HEK293 (cell line): ENCODE results near the gene PAX6.

Source experiments
- KLF10 ChIP-seq: fragments of 450-650 bp; IDR thresholded peaks from 2 replicates; pipeline ENCODE4 v1.5.1; 2018; ENCODE audit warnings: missing biosample characterization, mild to moderate bottlenecking, missing genetic modification characterization
- OVOL3 ChIP-seq: fragments of 450-650 bp; formaldehyde crosslinking; IDR thresholded peaks from 2 replicates; pipeline ENCODE4 v1.5.1; 2016; ENCODE audit warnings: missing biosample characterization, missing genetic modification characterization
- SALL2 ChIP-seq: fragments of 450-650 bp; formaldehyde crosslinking; IDR thresholded peaks from 2 replicates; pipeline ENCODE4 v1.5.0; 2017; ENCODE audit warnings: missing biosample characterization, mild to moderate bottlenecking, missing genetic modification characterization, borderline replicate concordance
- TRIM28 ChIP-seq: IDR thresholded peaks from 2 replicates; pipeline ENCODE4 v1.6.1; 2011; ENCODE audit warnings: low read length, control low read depth, borderline replicate concordance
- YY1 ChIP-seq: fragments of 450-650 bp; formaldehyde crosslinking; IDR thresholded peaks from 2 replicates; pipeline ENCODE4 v1.5.1; 2018; ENCODE audit warnings: missing biosample characterization, missing genetic modification characterization
- ZBTB17 ChIP-seq: fragments of 450-650 bp; formaldehyde crosslinking; IDR thresholded peaks from 2 replicates; pipeline ENCODE4 v1.5.1; 2016; ENCODE audit warnings: missing biosample characterization, missing genetic modification characterization
- ZNF175 ChIP-seq: fragments of 450-650 bp; formaldehyde crosslinking; IDR thresholded peaks from 2 replicates; pipeline ENCODE4 v1.5.1; 2016; ENCODE audit warnings: missing biosample characterization, missing genetic modification characterization
- ZNF221 ChIP-seq: fragments of 450-650 bp; formaldehyde crosslinking; IDR thresholded peaks from 2 replicates; pipeline ENCODE4 v1.5.1; 2017; ENCODE audit warnings: missing biosample characterization, missing genetic modification characterization, borderline replicate concordance
- ZNF416 ChIP-seq: fragments of 450-650 bp; formaldehyde crosslinking; IDR thresholded peaks from 2 replicates; pipeline ENCODE4 v1.5.1; 2016; ENCODE audit warnings: missing biosample characterization, missing genetic modification characterization
- ZNF670 ChIP-seq: fragments of 450-650 bp; formaldehyde crosslinking; IDR thresholded peaks from 2 replicates; pipeline ENCODE4 v1.5.1; 2016; ENCODE audit warnings: missing biosample characterization, missing genetic modification characterization, low read depth
- ZNF843 ChIP-seq: fragments of 450-650 bp; formaldehyde crosslinking; IDR thresholded peaks from 2 replicates; pipeline ENCODE4 v1.5.1; 2016; ENCODE audit warnings: missing biosample characterization, missing genetic modification characterization
- TF ChIP-seq, protein P1 (sequence below): fragments of 450-650 bp; formaldehyde crosslinking; IDR thresholded peaks from 2 replicates; pipeline ENCODE4 v1.5.1; 2016; ENCODE audit warnings: missing biosample characterization, missing genetic modification characterization
- TF ChIP-seq, protein P2 (sequence below): sonication (generic); formaldehyde crosslinking; IDR thresholded peaks from 2 replicates; pipeline ENCODE4 v1.8.1; 2022; ENCODE audit warnings: mild to moderate bottlenecking, moderate library complexity, missing genetic modification reagents
- TF ChIP-seq, protein P3 (sequence below): fragments of 450-650 bp; formaldehyde crosslinking; IDR thresholded peaks from 2 replicates; pipeline ENCODE4 v1.5.1; 2016; ENCODE audit warnings: missing biosample characterization, missing genetic modification characterization, borderline replicate concordance

DNA sequence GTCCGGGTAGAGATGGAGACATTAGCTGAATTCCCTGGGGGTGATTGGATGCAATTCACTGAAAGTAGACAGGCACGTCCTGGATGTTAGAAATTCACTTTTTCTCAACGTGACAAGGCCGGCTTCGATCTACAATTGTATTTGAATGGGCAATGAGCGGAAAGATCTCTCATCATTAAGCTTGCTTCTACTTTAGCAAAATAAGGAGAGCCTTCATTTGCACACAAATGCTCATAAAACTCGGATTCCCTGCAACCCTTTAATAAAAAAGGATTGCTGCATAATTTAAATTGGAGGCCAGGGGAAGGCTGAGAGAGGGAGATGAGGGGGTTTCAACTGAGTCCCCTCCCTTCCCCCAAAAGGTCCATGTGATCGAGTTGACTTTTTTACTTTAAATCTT, 10.6 kb upstream of the PAX6 start:
- TF ChIP-seq ZNF221 (tag by site-specific recombination) (no peak), ZNF843 (tag by site-specific recombination) (no peak), TRIM28 (no peak), OVOL3 (tag by site-specific recombination) (no peak), ZNF416 (no peak), ZNF175 (no peak), ZNF670 (tag by site-specific recombination) (no peak), SALL2 (tag by site-specific recombination) (no peak), KLF10 (tag by site-specific recombination) (no peak), YY1 (tag by site-specific recombination) (no peak), ZBTB17 (tag by site-specific recombination) (no peak)
- TF ChIP-seq, protein P1, sequence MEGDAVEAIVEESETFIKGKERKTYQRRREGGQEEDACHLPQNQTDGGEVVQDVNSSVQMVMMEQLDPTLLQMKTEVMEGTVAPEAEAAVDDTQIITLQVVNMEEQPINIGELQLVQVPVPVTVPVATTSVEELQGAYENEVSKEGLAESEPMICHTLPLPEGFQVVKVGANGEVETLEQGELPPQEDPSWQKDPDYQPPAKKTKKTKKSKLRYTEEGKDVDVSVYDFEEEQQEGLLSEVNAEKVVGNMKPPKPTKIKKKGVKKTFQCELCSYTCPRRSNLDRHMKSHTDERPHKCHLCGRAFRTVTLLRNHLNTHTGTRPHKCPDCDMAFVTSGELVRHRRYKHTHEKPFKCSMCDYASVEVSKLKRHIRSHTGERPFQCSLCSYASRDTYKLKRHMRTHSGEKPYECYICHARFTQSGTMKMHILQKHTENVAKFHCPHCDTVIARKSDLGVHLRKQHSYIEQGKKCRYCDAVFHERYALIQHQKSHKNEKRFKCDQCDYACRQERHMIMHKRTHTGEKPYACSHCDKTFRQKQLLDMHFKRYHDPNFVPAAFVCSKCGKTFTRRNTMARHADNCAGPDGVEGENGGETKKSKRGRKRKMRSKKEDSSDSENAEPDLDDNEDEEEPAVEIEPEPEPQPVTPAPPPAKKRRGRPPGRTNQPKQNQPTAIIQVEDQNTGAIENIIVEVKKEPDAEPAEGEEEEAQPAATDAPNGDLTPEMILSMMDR = no peak
- TF ChIP-seq, protein P2, sequence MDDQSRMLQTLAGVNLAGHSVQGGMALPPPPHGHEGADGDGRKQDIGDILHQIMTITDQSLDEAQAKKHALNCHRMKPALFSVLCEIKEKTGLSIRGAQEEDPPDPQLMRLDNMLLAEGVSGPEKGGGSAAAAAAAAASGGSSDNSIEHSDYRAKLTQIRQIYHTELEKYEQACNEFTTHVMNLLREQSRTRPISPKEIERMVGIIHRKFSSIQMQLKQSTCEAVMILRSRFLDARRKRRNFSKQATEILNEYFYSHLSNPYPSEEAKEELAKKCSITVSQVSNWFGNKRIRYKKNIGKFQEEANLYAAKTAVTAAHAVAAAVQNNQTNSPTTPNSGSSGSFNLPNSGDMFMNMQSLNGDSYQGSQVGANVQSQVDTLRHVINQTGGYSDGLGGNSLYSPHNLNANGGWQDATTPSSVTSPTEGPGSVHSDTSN = no peak
- TF ChIP-seq, protein P3, sequence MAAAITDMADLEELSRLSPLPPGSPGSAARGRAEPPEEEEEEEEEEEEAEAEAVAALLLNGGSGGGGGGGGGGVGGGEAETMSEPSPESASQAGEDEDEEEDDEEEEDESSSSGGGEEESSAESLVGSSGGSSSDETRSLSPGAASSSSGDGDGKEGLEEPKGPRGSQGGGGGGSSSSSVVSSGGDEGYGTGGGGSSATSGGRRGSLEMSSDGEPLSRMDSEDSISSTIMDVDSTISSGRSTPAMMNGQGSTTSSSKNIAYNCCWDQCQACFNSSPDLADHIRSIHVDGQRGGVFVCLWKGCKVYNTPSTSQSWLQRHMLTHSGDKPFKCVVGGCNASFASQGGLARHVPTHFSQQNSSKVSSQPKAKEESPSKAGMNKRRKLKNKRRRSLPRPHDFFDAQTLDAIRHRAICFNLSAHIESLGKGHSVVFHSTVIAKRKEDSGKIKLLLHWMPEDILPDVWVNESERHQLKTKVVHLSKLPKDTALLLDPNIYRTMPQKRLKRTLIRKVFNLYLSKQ (tag by site-specific recombination) = no peak
